SK-N-SH treated with all-trans-retinoic acid at 6 μM for 48 hours (cell line): ENCODE measurements around the gene TST.

Experiments
- ARNTL ChIP-seq: fragments of 450-650 bp; formaldehyde crosslinking; IDR thresholded peaks from 2 replicates; pipeline ENCODE4 v1.5.0; 2020; ENCODE audit warnings: low read depth, mild to moderate bottlenecking, moderate library complexity, borderline replicate concordance
- CREB5 ChIP-seq: fragments of 250-450 bp; sonication (Bioruptor Pico); IDR thresholded peaks from 2 replicates; pipeline ENCODE4 v1.5.1; 2020; ENCODE audit warnings: low read depth, mild to moderate bottlenecking, moderate library complexity
- ISL1 ChIP-seq: fragments of 250-450 bp; sonication (Bioruptor Pico); IDR thresholded peaks from 2 replicates; pipeline ENCODE4 v2.1.2; 2022; ENCODE audit warnings: mild to moderate bottlenecking, moderate library complexity
- TCF4 ChIP-seq: fragments of 250-450 bp; sonication (Bioruptor Pico); IDR thresholded peaks from 2 replicates; pipeline ENCODE4 v1.8.0; 2021; ENCODE audit warnings: mild to moderate bottlenecking, moderate library complexity, borderline replicate concordance
- ZFP30 ChIP-seq: fragments of 450-650 bp; formaldehyde crosslinking; IDR thresholded peaks from 2 replicates; pipeline ENCODE4 v1.5.0; 2022; ENCODE audit warnings: mild to moderate bottlenecking, moderate library complexity

GRCh38 chr22:37043209-37043827 is 24.1 kb upstream of the TST start:
- TF ChIP-seq ARNTL (no peak), CREB5 (CRISPR knock-in tag) (no peak), ZFP30 (CRISPR knock-in tag) (no peak), TCF4 (CRISPR knock-in tag) (no peak), ISL1 (CRISPR knock-in tag) (no peak)
